Naive thymus-derived CD4-positive, alpha-beta T cell (primary cell): ENCODE results near the gene TIMP3. TPM values are rescaled to one million over a fixed set of nuclear protein-coding genes. Genes with fewer than 3 reads are reported as not detected.

Source experiments
- ATAC-seq: fragments of 150-1000 bp; cut with Tn5 transposase; 2 replicates; pipeline ENCODE4 v1.10.0; 2021; ENCODE audit warnings: mild to moderate bottlenecking, moderate library complexity
- CTCF ChIA-PET: fragments of 350-600 bp; sonication (Branson Sonifier 250); formaldehyde crosslinking; loops from one replicate; lab custom pipeline; 2021; ENCODE audit warnings: antibody characterized with exemption; lab: Charles Lee
- POLR2A ChIA-PET: fragments of 350-600 bp; sonication (Branson Sonifier 250); formaldehyde crosslinking; loops from one replicate; lab custom pipeline; 2021; ENCODE audit warnings: antibody characterized with exemption, inconsistent platforms; lab: Charles Lee
- DNase-seq, 9 donors: peaks; one replicate each; pipeline versions ENCODE4 v3.0.0 to v3.0.0-alpha.2; 2020 to 2022; ENCODE audit warnings: mixed read lengths in 1 of 9
- H3K27ac ChIP-seq: one replicate; pipeline ENCODE4 v1.7.0; 2013; ENCODE audit warnings: mild to moderate bottlenecking, low read depth, low read length, moderate library complexity
- H3K27me3 ChIP-seq, 2 donors: one replicate each; pipeline ENCODE4 v1.7.0; 2013; ENCODE audit warnings: low read length in 2 of 2, mild to moderate bottlenecking in 2 of 2, moderate library complexity in 2 of 2; ENCODE audit not compliant: control insufficient read depth in 2 of 2, insufficient read depth in 2 of 2
- H3K36me3 ChIP-seq, 3 experiments: 1 replicate in 2 of 3; 2 replicates in 1 of 3; pipeline ENCODE4 v1.7.0; 2013; ENCODE audit warnings: low read length in 3 of 3, mild to moderate bottlenecking in 3 of 3, moderate library complexity in 1 of 3; ENCODE audit not compliant: insufficient read depth in 3 of 3, control insufficient read depth in 2 of 3
- H3K4me1 ChIP-seq, 2 donors: one replicate each; pipeline ENCODE4 v1.7.0; 2013; ENCODE audit warnings: low read length in 2 of 2, mild to moderate bottlenecking in 2 of 2, moderate library complexity in 1 of 2; ENCODE audit not compliant: control insufficient read depth in 2 of 2, insufficient read depth in 2 of 2
- H3K4me3 ChIP-seq: 2 replicates; pipeline ENCODE4 v1.7.0; 2013; ENCODE audit warnings: mild to moderate bottlenecking, low read length
- H3K9me3 ChIP-seq, 3 experiments: 1 replicate in 2 of 3; 2 replicates in 1 of 3; pipeline ENCODE4 v1.7.0; 2013; ENCODE audit warnings: low read length in 3 of 3; ENCODE audit not compliant: control insufficient read depth in 2 of 3
- H3K27ac Mint-ChIP-seq, 9 donors: one replicate each; pipeline ENCODE4 v1.8.0; 2020 to 2022; ENCODE audit warnings: mixed read lengths in 9 of 9, mild to moderate bottlenecking in 8 of 9, moderate library complexity in 5 of 9, inconsistent platforms in 2 of 9
- H3K27me3 Mint-ChIP-seq, 5 donors: one replicate each; pipeline ENCODE4 v1.8.0; 2021 to 2022; ENCODE audit warnings: mixed read lengths in 5 of 5, mild to moderate bottlenecking in 1 of 5
- H3K36me3 Mint-ChIP-seq, 5 donors: one replicate each; pipeline ENCODE4 v1.8.0; 2020 to 2022; ENCODE audit warnings: mixed read lengths in 5 of 5, mild to moderate bottlenecking in 3 of 5, inconsistent platforms in 1 of 5
- H3K4me1 Mint-ChIP-seq, 7 donors: one replicate each; pipeline ENCODE4 v1.8.0; 2020 to 2022; ENCODE audit warnings: mixed read lengths in 7 of 7, mild to moderate bottlenecking in 3 of 7, inconsistent platforms in 1 of 7
- H3K4me3 Mint-ChIP-seq, 10 donors: one replicate each; pipeline ENCODE4 v1.8.0; 2020 to 2022; ENCODE audit warnings: mild to moderate bottlenecking in 10 of 10, mixed read lengths in 10 of 10, moderate library complexity in 6 of 10, inconsistent platforms in 2 of 10
- H3K9me3 Mint-ChIP-seq, 11 donors: one replicate each; pipeline ENCODE4 v1.8.0; 2020 to 2022; ENCODE audit warnings: mixed read lengths in 11 of 11, mild to moderate bottlenecking in 4 of 11, inconsistent platforms in 1 of 11, moderate library complexity in 1 of 11
- intact Hi-C, 2 donors: fragments of 100-400 bp; cut with micrococcal nuclease; formaldehyde crosslinking; loops; one replicate each; pipeline ENCODE4 v1.15.1; 2023
- polyA plus RNA-seq, 2 donors: library from polyadenylated mRNA; unstranded; fragments of 300-500 nt; fragmentation: Illumina TruSeq; gene quantifications; one replicate each; pipeline ENCODE4 v1.2.3, GENCODE V29; 2021
- total RNA-seq, 6 experiments: library from RNA in 5 of 6; stranded (reverse) in 5 of 6; gene quantifications; 1 replicate in 5 of 6; 2 replicates in 1 of 6; pipeline ENCODE4 v1.2.3 and lab custom pipeline; 2021 to 2026

TIMP3 gene
- total and polyA plus RNA-seq, 7 experiments from 2014 or later = 0.05 to 0.95 (median 0.37) TPM; not detected in 3

- CTCF ChIA-PET = no interaction called here
- no peak overlapping the region for H3K4me3 Mint-ChIP-seq
- Histone ChIP-seq H3K36me3 (no peaks in the 10 kb centered on the region), H3K4me3 (no peak overlapping the region), H3K27me3 (no peaks in the 10 kb centered on the region), H3K9me3 (no peaks in the 10 kb centered on the region), H3K4me1 (no peaks in the 10 kb centered on the region), H3K27ac (no peak overlapping the region)
- no peaks in the 10 kb centered on the region for H3K36me3 Mint-ChIP-seq
- no peaks in the 10 kb centered on the region for H3K4me1 Mint-ChIP-seq
- no peak for DNase-seq
- H3K27ac Mint-ChIP-seq = no peak overlapping the region
- POLR2A ChIA-PET = no interaction called here
- intact Hi-C loops = no loop called here
- peaks cover 3 to 11% (median 8%) of the 10 kb centered on the region in 5 donors for H3K27me3 Mint-ChIP-seq
- ATAC-seq = no peak
- H3K9me3 Mint-ChIP-seq = no peaks in the 10 kb centered on the region
Measured at GRCh38 chr22:32843300-32843699, 41.8 kb downstream of the TIMP3 start.

GRCh38 chr22:32844251-32844650, 42.7 kb downstream of the TIMP3 start:
- no peaks in the 10 kb centered on the region for H3K36me3 ChIP-seq
- Mint-ChIP-seq H3K27me3 (peaks cover 3 to 15% (median 11%) of the 10 kb centered on the region in 5 donors), H3K9me3 (no peaks in the 10 kb centered on the region), H3K4me1 (no peaks in the 10 kb centered on the region), H3K4me3 (no peak overlapping the region), H3K36me3 (no peaks in the 10 kb centered on the region), H3K27ac (no peak overlapping the region)
- H3K4me3 ChIP-seq = no peak overlapping the region
- ChIA-PET CTCF (no interaction called here), POLR2A (interaction anchor here (0.6 kb wide), 1 partner anchor 131 kb away, joined by 3 read pairs; no protein-coding TSS in a partner anchor)
- no peaks in the 10 kb centered on the region for H3K4me1 ChIP-seq
- DNase-seq (no peak), ATAC-seq (no peak)
- no peaks in the 10 kb centered on the region for H3K27me3 ChIP-seq
- no peak overlapping the region for H3K27ac ChIP-seq
- H3K9me3 ChIP-seq = no peaks in the 10 kb centered on the region
- intact Hi-C loops = no loop called here

DNA sequence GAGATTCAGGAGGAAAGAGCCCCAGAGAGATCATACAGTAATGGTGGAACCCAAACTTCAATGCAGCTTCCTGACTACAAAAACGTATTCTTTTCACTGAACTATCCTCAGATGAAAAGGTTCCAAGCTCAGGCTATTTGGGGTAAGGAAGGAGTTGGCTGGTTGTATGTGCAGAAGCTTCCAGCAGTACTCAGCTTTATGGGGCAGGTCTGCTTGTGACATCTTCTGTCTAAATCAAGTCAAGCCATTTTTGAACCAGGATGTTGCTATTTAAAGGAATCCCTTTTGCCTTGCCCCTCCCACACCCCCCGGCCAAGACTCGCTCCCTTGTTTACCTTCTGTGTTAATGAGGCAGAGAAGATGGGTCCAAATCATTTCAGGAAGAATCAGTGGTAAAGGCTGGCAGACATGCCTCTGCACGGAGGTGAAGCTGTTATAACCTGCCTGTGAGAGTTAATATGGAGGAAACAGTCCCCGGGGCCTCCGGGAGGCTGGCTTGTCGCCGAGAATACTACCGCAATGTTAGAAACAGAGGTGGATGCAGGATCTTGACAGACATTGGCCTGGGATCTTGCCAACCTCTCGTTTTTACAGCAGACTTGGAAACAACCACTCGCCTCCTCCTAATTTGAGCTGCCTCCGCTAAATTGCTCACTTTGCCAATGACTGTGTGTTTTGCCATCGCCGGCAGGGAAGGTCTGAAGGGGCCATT, 45.4 kb downstream of the TIMP3 start:
- no peaks in the 10 kb centered on the region for H3K36me3 ChIP-seq
- no peaks in the 10 kb centered on the region for H3K4me1 ChIP-seq
- H3K27ac ChIP-seq = no peak overlapping the region
- Mint-ChIP-seq H3K36me3 (no peaks in the 10 kb centered on the region), H3K9me3 (no peaks in the 10 kb centered on the region), H3K4me1 (no peaks in the 10 kb centered on the region), H3K4me3 (no peak overlapping the region), H3K27me3 (peaks cover 0 to 18% (median 15%) of the 10 kb centered on the region in 5 donors), H3K27ac (no peak overlapping the region)
- ATAC-seq (no peak), DNase-seq (no peak)
- CTCF ChIA-PET = no interaction called here
- POLR2A ChIA-PET = interaction anchor here (0.5 kb wide), 1 partner anchor 10 kb away, joined by 3 read pairs; no protein-coding TSS in a partner anchor
- intact Hi-C loops = no loop called here
- no peak overlapping the region for H3K4me3 ChIP-seq
- H3K27me3 ChIP-seq = no peaks in the 10 kb centered on the region
- H3K9me3 ChIP-seq = no peaks in the 10 kb centered on the region

- H3K27ac Mint-ChIP-seq = no peak overlapping the region
- DNase-seq (no peak), ATAC-seq (no peak)
- H3K27me3 Mint-ChIP-seq = peaks cover 0 to 21% (median 17%) of the 10 kb centered on the region in 5 donors
- H3K9me3 Mint-ChIP-seq = no peaks in the 10 kb centered on the region
- no peaks in the 10 kb centered on the region for H3K36me3 Mint-ChIP-seq
- H3K27ac ChIP-seq = no peak overlapping the region
- no peak overlapping the region for H3K4me3 Mint-ChIP-seq
- H3K4me1 Mint-ChIP-seq = no peaks in the 10 kb centered on the region
- ChIA-PET CTCF (no interaction called here), POLR2A (no interaction called here)
- no peaks in the 10 kb centered on the region for H3K9me3 ChIP-seq
- intact Hi-C loops = no loop called here
- no peaks in the 10 kb centered on the region for H3K36me3 ChIP-seq
- H3K27me3 ChIP-seq = no peaks in the 10 kb centered on the region
- H3K4me1 ChIP-seq = no peaks in the 10 kb centered on the region
- no peak overlapping the region for H3K4me3 ChIP-seq
Measured at GRCh38 chr22:32848226-32848625, 46.7 kb downstream of the TIMP3 start.

GRCh38 chr22:32849501-32849900, 48.0 kb downstream of the TIMP3 start:
- no peak for ATAC-seq
- Histone ChIP-seq H3K27ac (no peak overlapping the region), H3K4me3 (no peak overlapping the region), H3K9me3 (no peaks in the 10 kb centered on the region), H3K36me3 (no peaks in the 10 kb centered on the region), H3K27me3 (no peaks in the 10 kb centered on the region), H3K4me1 (no peaks in the 10 kb centered on the region)
- H3K27me3 Mint-ChIP-seq = peaks cover 0 to 19% (median 12%) of the 10 kb centered on the region in 5 donors
- CTCF ChIA-PET = interaction anchor here (0.5 kb wide), 1 partner anchor 50 kb away, joined by 3 read pairs; no protein-coding TSS in a partner anchor
- POLR2A ChIA-PET = no interaction called here
- no peak for DNase-seq
- no peak overlapping the region for H3K4me3 Mint-ChIP-seq
- no peaks in the 10 kb centered on the region for H3K9me3 Mint-ChIP-seq
- no peak overlapping the region for H3K27ac Mint-ChIP-seq
- H3K4me1 Mint-ChIP-seq = no peaks in the 10 kb centered on the region
- intact Hi-C loops = no loop called here
- H3K36me3 Mint-ChIP-seq = no peaks in the 10 kb centered on the region

- Mint-ChIP-seq H3K27ac (no peak overlapping the region), H3K36me3 (no peaks in the 10 kb centered on the region), H3K4me1 (no peaks in the 10 kb centered on the region), H3K4me3 (no peak overlapping the region), H3K9me3 (no peaks in the 10 kb centered on the region), H3K27me3 (peaks cover 0 to 19% (median 15%) of the 10 kb centered on the region in 5 donors)
- Histone ChIP-seq H3K27me3 (no peaks in the 10 kb centered on the region), H3K4me3 (no peak overlapping the region), H3K36me3 (no peaks in the 10 kb centered on the region), H3K27ac (no peak overlapping the region), H3K9me3 (no peaks in the 10 kb centered on the region), H3K4me1 (no peaks in the 10 kb centered on the region)
- ChIA-PET CTCF (interaction anchor here (0.5 kb wide), 1 partner anchor 50 kb away, joined by 3 read pairs; no protein-coding TSS in a partner anchor), POLR2A (no interaction called here)
- intact Hi-C loops = no loop called here
- ATAC-seq (no peak), DNase-seq (no peak)
Measured at GRCh38 chr22:32850157-32850556, 48.7 kb downstream of the TIMP3 start.
